HG02678 (cell line): ENCODE data around the gene CDKN2B-AS1.
A peak's percentile ranks its signal among the peaks of the same experiment; 100 is the strongest.
"Not testable (repeated sequence)": the region's sequence is repeated elsewhere in the genome, so short reads cannot be mapped to it uniquely, and the experiment has no call there.

Experiments used
- ATAC-seq: cut with Tn5 transposase; IDR thresholded peaks from one replicate; pipeline ENCODE4 v1.9.1; 2021; ENCODE audit warnings: mild to moderate bottlenecking, moderate library complexity; ENCODE audit not compliant: unreplicated experiment

The CDKN2B-AS1 gene

GRCh38 chr9:22041344-22041743 is 46.8 kb downstream of the CDKN2B-AS1 start:
- no peak for ATAC-seq

GRCh38 chr9:22041775-22042174 is 47.2 kb downstream of the CDKN2B-AS1 start:
- no peak for ATAC-seq

GRCh38 chr9:22043928-22044327 is 49.3 kb downstream of the CDKN2B-AS1 start:
- no peak for ATAC-seq

- no peak for ATAC-seq
Measured at GRCh38 chr9:22044583-22044982, 50.0 kb downstream of the CDKN2B-AS1 start.

- ATAC-seq = no peak
Measured at GRCh38 chr9:22045423-22045822, 50.8 kb downstream of the CDKN2B-AS1 start.

- ATAC-seq = no peak
Measured at GRCh38 chr9:22046243-22046885, 51.8 kb downstream of the CDKN2B-AS1 start.

GRCh38 chr9:22047596-22047995 is 53.0 kb downstream of the CDKN2B-AS1 start:
- ATAC-seq = no peak

GRCh38 chr9:22049411-22049810 is 54.8 kb downstream of the CDKN2B-AS1 start:
- ATAC-seq = no peak

- ATAC-seq = peak; percentile 88
Measured at GRCh38 chr9:22050924-22051323, 56.3 kb downstream of the CDKN2B-AS1 start.

GRCh38 chr9:22052376-22052945 is 57.9 kb downstream of the CDKN2B-AS1 start:
- no peak for ATAC-seq

GRCh38 chr9:22053178-22053577 is 58.6 kb downstream of the CDKN2B-AS1 start:
- ATAC-seq = no peak

GRCh38 chr9:22054076-22054475 is 59.5 kb downstream of the CDKN2B-AS1 start:
- no peak for ATAC-seq

GRCh38 chr9:22054529-22054928 is 59.9 kb downstream of the CDKN2B-AS1 start:
- no peak for ATAC-seq

GRCh38 chr9:22055090-22055489 is 60.5 kb downstream of the CDKN2B-AS1 start:
- ATAC-seq = no peak

- ATAC-seq = no peak
Measured at GRCh38 chr9:22056402-22056801, 61.8 kb downstream of the CDKN2B-AS1 start.

GRCh38 chr9:22057972-22058371 is 63.4 kb downstream of the CDKN2B-AS1 start:
- not testable (repeated sequence) for ATAC-seq

GRCh38 chr9:22060831-22061383 is 66.3 kb downstream of the CDKN2B-AS1 start:
- ATAC-seq = no peak

GRCh38 chr9:22064957-22065356 is 70.4 kb downstream of the CDKN2B-AS1 start:
- no peak for ATAC-seq

GRCh38 chr9:22065431-22066200 is 71.0 kb downstream of the CDKN2B-AS1 start:
- ATAC-seq = no peak

GRCh38 chr9:22067196-22067595 is 72.6 kb downstream of the CDKN2B-AS1 start:
- no peak for ATAC-seq

- ATAC-seq = no peak
Measured at GRCh38 chr9:22068369-22068768, 73.8 kb downstream of the CDKN2B-AS1 start.

- ATAC-seq = no peak
Measured at GRCh38 chr9:22073349-22073748, 78.8 kb downstream of the CDKN2B-AS1 start.
